SIG-M5 (cell line): ENCODE data around the gene PLEK.
A peak's percentile ranks its signal among the peaks of the same experiment; 100 is the strongest.
"Not testable (repeated sequence)": the region's sequence is repeated elsewhere in the genome, so short reads cannot be mapped to it uniquely, and the experiment has no call there.

Experiments used
- DNase-seq: peaks from one replicate; lab custom pipeline; 2025; lab: John Stamatoyannopoulos, UW

Gene PLEK, protein sequence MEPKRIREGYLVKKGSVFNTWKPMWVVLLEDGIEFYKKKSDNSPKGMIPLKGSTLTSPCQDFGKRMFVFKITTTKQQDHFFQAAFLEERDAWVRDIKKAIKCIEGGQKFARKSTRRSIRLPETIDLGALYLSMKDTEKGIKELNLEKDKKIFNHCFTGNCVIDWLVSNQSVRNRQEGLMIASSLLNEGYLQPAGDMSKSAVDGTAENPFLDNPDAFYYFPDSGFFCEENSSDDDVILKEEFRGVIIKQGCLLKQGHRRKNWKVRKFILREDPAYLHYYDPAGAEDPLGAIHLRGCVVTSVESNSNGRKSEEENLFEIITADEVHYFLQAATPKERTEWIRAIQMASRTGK

DNA sequence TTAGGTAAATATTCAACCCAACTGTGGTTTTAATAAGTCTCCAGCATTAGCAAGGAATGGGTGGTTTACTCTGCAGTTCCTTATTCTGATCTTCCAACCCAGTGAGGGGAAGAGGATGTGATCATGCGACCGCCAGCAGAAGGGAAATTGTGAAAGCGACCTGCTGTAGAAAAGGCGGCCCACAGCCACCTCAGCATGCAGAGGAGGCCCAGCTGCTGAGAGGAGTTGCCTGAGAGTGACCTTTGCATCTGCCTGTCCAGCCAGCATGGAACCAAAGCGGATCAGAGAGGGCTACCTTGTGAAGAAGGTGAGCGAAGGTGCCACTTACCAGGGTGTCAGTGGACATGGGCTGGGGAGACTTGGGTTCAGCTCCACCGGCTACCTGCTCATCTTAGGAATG, at the start of gene PLEK:
TSS of gene PLEK (plus strand) at position 196 of the 400 bp plus-strand sequence. CDS start at position 266, 70 bp downstream.
- peak; percentile 84 for DNase-seq

DNA sequence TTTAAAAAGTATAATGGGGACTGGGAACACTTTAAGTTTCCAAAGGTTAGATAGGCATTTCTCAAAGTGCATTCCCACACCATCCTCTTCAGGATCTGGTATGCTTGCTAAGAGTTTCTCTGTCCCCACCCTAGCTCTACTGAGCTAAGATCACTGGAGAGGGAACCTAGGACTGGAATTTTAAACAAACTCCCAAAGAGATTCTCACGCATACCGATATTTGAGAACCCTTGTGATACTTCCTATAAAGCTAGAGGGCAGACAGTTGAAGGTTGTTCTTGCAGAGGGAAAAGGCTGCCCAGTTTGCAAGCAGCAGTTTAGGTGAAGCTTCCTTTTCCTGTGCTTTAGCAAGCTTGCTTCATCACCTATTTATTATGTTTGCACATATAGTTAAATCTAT, 49.0 kb upstream of the PLEK start:
- no peak for DNase-seq

DNA sequence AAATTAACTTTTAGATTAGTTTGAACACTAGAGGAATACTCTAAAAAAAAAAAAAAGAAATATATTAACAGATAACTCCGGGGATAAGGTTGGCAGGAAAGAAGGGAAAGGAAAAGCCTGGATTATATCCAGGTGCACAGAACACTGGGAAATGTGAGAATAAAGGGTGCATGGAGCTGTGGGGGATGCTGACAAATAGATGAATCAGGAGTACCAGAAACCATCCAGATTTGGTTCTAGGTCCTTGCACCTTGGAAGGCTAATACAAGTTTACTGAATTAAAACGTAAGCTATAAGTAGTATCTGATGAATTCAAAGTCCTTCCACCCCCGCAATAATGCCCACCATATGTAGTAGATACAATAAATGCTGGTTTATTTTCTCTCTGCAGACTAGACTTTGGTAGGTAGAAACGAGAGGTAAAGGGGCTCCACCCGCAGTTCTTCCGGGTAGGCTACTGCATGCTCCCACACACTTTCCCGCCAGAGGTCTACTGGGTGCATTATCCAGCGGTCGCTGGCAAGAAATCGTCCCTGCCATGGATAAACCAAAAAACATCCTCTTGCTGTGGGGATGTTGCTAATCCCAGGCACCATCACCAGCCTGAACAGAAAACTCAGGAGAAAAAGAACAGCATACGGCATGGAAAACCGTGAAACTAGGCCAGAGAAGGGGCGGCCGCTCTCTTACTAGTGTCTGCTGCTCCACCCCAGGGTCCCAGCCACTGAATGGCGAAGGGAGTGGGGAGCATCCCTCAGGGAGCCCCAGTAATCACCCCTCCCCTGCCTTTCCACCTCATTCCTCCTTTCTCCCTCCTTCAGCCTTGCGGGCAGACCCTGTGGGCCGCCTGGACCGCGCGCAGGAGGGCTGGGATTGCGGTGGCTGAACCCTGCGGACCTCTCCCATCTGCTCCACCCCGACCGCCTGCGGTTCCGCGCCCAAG, 46.8 kb upstream of the PLEK start:
- no peak for DNase-seq

DNA sequence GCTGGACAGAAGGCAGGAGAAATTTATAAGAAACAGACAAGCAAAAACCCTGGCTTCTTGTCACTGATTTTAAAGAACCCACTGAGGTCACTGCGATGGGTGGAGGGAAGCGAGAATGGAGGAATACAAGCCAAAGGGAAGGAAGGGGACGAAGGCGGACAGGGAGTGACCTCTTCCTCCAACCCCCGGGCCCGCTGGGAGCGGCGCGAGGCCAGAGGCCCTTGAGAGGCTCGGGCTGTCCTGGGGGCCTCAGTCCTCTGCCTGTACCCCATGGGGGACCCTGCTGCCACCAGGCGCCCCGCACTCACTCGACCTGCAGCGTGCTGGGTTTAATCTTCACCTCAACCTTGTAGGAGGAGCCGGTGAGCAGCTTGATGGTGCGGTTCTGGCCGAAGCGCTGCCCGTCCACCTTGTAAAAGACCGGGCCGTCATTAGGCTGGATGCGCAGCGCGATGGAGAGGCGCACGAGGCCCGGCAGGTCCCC, 46.1 kb upstream of the PLEK start:
- no peak for DNase-seq

DNA sequence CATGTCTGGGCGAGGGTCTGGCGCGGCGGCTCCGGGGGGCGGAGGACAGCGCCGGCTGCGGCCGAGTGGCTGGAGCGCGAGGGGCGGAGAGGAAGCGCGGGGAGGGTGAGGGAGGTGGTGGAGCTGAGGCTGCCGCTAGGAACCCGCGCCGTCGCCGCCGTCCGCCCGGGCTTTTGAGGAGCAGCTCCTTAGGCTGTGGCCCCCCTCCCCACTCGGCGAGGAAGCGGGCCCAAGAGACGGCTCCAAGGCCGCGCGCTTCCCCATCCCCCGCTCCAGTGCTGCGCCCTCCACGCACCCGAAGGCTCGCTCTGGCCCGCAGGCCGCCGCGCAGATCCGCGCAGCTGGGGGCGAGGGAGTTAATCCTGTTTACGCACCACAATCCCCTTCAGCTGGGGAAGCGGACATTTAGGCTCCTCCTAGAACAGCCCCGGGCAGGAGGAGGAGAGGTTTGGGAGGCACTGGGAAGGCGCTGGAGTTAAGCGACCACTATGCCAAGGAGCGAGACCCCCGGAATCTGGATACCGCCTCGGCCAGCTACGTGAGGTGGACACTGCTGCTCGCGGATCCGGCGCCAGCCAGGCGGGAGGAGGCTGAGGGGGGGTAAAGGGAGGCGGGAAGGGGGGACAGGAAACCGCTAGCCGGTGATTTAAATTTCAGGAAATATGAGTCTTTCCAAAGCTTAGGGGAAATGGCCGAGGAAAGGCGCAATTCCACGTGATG, 45.5 kb upstream of the PLEK start, which contains the start of gene CNRIP1:
TSS of gene CNRIP1 (minus strand) at position 552 of the 720 bp plus-strand sequence. CDS start at position 3, 549 bp downstream.
- no peak for DNase-seq

DNA sequence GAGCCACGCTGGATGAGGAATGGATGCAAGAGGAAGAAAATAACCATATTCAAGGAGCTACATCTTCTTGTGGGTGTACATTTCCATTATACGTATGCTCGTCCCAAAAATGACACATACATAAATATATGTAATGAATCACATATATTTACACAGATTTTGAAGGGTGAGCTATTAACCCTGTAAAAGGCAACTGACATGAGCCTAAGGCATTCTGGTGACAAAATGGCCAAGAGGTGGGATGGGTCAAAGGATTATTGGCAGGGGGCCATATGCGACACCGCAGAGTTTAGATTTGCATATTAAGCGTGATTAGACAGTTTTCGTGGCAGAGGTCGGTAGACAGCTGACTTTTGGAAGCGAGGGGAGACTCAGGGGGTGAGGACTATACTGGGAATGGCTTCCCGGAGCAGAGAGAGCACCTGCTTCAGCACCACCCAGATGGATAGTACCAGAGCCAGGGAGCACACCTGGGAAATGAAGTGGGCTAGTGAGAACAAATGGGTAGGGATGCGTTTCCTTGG, 44.9 kb upstream of the PLEK start:
- no peak for DNase-seq

DNA sequence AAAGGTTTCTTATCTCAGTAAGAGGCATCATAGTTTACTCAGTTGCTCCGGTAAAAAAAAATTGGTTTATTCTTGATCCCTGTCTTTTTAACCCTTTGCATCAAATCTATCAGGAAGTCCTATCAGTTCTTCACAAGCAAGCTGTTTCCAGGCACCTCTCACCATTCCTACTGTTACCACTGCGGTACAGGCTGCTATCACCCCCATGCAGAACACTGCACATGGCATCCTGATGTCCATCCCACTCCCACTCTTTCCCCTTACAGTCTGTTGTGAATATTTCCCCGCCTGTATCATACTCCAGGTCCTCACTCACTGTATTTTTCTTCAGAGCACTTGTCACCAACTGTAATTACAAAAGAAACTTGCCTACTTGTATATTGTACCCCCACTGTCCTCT, 40.0 kb upstream of the PLEK start:
- DNase-seq: no peak

DNA sequence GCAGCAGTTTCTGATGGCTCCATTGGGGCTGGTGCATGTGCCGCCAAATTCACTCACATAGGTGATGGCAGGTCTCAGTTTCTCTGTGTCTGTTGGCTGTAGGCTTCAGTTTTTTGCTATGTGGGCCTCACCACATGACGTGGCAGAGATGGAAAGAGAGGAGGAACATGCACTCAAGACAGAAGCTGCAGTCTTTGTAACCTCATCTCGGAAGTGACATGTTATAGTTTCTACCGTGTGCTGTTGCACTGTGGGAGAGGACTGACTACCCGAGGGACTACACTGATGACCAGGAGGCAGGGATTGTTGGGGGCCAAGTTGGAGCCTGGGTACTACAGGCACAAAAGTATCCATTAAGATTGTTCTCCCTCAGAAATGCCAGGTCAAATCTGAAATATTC, 36.2 kb upstream of the PLEK start:
- DNase-seq: no peak

DNA sequence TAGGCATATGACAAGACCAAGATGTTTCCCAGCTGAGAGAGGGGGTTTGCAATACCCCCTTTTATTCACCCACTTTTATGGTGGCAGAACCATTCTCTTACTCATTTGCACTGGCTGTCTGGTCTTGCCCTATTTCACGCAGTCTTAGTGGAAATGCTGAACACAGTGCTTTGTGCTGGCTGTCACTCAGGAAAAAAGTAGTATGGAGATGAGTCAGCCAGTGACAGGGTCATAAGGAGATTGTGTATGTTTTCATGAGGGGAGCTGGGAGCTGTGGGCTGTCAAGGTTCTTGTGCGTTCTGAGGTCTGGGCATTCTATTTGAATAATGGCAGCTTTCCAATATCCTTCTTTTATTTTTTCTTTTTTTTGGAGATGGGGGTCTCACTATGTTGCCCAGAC, 34.4 kb upstream of the PLEK start:
- DNase-seq: no peak

DNA sequence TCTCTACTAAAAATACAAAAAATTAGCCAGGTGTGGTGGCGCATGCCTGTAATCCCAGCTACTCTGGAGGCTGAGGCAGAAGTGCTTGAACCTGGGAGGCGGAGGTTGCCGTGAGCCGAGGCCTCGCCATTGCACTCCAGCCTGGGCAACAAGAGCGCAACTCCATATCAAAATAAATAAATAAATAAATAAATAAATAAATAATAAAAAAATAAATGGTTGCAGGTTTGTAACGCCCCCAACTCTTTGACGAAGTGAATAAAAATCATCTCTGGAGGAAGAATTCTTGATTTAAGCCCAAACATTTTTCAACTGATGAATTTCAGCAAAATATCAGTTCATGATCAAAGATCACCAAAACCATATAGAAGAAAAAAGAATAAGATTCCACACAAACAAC, 32.1 kb upstream of the PLEK start:
- DNase-seq: no peak

DNA sequence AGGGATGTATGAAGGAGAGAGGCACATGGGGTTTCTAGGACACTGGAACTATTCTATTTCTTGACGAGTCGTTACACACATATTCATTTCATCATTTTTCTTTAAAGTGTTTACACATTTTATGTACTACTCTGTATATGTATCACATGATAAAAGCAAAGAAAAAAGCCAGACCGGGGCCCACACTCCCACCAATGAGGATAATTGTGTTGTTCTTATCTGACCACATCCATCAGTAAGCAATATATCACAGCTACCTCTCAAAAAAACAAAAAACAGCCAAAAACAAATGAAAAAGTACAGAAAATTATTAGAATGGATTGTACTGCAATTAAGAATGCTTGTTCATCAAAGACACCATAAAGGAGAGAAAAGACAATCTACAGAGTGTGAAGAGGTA, 31.2 kb upstream of the PLEK start:
- DNase-seq: no peak

DNA sequence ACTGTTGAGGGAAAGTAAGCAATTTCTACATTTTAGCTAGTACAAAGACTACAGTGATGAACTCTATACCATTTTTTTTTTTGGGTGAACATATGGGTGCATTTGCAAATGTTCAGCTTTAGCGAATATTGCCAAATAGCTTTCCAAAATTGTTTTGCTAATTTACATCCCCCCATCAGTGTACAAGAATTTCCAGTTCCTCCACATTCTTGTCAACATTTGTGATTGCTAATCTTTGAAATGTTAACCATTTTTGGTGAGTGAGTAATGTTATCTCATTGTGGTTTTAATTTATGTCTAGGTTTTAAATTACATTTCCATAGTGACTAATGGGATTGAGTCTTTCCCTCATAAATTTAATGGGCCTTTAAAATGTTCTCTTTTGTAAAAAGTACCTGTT, 28.9 kb upstream of the PLEK start:
- DNase-seq: no peak

DNA sequence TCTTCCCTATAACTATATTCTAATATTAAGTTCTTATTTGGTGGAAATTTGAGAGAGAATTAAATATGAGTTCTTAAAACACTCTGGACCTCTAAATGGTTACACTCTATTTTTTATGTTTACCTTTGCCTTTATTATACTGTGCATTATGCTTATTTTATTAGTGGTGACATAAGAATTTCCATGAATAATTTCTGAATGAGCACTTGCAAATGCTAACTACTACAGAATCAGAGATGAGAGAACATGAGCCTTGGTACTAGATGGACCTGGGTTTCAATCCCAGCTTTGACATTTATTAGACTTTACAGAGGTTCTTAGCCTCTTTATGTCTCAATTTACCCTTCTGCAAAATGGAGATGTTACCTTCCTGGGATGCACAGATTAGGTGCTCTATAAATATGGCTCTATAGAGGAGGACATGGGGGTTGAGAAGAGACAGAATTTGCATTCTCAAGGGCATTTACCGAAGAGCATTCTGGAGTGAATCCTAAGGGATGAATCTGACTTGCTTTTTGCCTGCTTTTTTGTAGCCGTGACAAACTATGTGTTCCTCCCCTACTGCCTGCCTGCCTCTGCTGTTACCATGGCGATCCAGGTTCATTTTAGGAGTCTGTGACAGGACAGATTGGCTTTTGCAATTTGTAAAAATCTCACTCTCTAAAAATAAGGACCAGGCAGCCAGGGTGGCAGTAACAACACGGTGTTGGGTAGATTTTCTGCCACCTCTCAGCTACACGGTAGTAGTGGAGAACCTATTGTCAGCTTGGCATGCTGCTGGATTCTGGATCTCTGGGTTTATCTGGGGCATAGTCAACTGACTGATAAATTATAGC, 24.6 kb upstream of the PLEK start:
- DNase-seq: no peak

DNA sequence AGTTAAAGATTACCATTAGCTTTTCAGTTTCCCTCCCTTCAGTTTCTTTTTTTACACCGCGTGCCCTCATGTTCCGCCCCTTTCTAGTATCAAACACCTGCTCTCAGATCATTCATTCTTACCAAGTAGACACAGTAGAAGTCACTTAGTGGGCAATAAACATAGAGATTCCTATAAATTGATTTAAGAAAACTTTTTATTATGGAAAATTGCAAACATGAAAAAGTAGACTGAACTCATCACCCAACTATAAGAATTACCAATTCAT, 24.1 kb upstream of the PLEK start:
- no peak for DNase-seq

DNA sequence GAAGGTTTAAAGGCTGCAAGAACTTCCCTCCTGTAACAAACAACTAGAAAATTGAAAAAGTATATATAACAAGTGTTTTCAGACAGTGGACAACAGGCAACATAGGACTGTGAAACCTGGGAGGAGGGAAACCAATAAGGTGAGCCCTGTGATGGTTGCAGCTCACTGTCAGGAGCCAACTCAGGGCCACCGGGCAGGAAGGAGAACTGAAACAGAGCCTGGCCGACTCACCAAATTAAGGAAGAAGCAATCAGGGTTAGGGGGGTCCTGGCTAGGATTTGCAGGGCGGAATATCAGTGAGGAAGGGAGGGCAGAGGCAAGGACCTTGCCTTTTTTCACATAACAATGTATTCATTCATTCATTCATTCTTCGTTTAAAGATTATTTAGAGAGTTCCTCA, 23.5 kb upstream of the PLEK start:
- no peak for DNase-seq

DNA sequence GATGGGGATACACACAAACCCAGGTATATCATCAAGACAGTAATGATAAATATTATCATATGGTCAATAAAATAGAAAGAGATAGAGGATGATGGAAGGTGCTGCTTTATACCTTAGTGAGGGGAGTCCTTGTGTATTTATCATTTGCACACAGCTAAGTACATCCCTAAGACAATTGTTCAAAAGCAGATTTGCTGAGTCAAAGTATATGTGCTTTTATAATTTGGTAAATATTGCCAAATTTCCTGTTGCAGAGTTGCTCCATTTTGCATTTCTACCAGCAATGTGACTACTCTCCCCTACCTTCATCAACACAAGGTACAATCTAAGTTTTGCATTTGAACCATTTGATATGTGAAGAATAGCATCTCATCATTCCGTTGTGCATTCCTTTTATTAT, 22.6 kb upstream of the PLEK start:
- no peak for DNase-seq

DNA sequence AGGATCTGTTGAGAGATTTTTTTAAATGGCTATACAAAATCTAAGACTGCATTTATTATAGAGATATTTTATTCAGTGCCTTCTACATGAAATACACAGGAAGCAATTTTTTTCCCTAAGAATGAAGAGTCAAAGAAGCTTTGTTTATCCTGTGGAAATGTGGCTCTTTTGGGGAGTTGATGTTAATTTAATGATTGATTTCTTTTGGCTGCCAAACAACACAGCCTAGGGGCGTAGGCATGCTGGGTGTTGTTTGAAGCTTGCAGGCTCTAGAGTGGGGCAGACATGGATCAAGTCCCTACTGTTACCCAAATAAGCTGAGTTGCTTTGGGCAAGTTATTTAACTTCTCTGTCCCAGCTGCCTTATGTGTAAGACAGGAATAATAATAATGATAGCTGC, 21.1 kb upstream of the PLEK start:
- no peak for DNase-seq

DNA sequence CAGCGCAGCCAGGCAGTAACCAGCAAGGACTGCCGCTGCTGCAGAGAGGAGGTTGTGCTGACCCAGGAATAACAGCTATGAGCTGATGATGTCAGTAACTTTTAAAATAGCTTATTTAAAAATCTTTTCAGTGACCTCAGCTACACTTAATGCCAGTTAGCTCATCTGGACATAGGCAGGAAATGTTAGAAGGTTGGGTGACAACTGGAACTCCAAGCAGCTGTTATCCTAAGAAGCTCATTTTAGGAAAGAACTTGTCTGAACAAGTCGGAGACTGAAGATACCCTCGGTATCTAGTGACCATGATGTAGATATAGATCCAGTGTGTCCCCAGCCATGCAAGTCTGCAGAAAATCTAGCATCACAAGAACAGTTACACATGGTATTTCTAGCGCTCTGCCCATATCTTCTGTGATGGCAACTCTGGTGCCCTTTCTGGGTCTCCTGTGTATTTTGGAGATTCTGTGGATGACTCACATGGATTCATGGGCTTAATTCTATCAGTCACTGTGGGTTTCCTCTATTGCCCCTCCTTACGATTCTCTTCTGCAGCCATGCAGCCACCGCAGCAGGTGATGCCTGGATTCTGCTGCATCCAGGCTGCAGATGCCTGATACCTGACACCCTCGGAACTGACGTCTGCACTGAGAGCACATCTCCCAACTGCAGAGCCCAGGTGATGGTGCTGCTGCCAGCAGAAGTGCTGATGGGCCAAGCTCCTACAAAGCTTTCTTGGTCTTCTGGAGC, 19.8 kb upstream of the PLEK start:
- DNase-seq: no peak

DNA sequence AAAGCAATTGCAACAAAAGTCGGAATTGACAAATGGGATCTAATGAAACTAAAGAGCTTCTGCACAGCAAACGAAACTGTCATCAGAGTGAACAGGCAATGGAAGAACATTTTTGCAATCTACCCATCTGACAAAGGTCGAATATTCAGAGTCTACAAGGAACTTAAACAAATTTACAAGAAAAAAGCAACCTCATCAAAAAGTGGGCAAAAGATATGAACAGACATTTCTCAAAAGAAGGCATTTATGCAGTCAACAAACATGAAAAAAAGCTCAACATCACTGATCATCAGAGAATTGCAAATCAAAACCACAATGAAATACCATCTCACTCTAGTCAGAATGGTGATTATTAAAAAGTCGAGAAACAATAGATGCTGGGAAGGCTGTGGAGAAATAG, 16.0 kb upstream of the PLEK start:
- DNase-seq: not testable (repeated sequence)

DNA sequence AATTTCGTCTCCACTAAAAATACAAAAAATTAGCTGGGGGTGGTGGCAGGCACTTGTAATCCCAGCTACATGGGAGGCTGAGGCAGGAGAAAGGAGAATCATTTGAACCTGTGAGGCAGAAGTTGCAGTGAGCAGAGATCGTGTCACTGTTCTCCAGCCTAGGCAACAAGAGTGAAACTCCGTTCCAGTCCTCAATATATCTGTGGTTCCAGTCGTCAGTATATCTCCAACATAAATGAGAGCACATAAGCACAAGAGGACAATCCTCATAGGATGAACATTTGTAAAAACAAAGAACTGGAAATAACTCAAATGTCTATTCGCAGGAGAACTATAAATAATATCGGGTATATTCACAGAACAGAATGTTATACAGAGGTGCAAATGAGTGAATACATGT, 13.1 kb upstream of the PLEK start:
- DNase-seq: no peak
